Uterus (tissue), 2 donors: Measurements from ENCODE around the gene RGS6.

Experiments used
- CTCF ChIP-seq, 4 experiments: fragments of 200-600 bp in 2 of 4; fragments of 450-650 bp in 2 of 4; sonication (generic) in 2 of 4; IDR thresholded peaks; one replicate each; pipeline ENCODE4 v1.5.1; 2016 to 2019; ENCODE audit warnings: antibody characterized with exemption in 4 of 4, mild to moderate bottlenecking in 2 of 4, moderate library complexity in 1 of 4
- POLR2A ChIP-seq, 2 donors: fragments of 450-650 bp; IDR thresholded peaks; one replicate each; pipeline ENCODE4 v1.6.1; 2016; ENCODE audit warnings: antibody characterized with exemption in 2 of 2, mild to moderate bottlenecking in 1 of 2, moderate library complexity in 1 of 2

- no peak for TF ChIP-seq CTCF (IDR thresholded peaks at IDR 0.05)
- TF ChIP-seq POLR2A (IDR thresholded peaks at IDR 0.05) = no peak
These were observed 628.8 kb downstream of the RGS6 start for GRCh38 chr14:72560889-72561493.
